ENCODE data around the gene MYBBP1A.

Gene MYBBP1A

DNA sequence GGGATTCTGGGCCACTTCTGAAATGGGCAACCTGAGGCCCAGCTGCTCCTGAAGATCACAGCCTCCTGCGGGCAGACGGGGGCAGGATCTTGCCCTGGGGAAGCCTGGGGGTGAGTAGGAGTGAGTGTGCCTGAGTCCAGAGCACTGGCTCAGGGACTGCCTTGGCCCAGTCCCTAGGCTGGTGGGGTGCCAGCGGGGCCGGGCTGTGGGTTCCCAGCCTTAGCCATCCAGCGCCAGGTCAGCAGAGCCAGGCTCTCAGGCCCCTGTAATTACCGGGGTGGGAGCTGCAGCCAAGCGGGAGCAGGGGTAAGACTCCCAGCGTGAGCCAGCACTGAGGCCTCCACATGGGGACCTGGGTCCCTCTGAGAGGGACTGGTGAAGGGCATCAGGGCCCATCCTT, 48.3 kb downstream of the MYBBP1A start:
- Histone ChIP-seq H3K4me3 (ENCODE audit: low read length) (no peak overlapping the region), H4K20me1 (ENCODE audit: insufficient read depth, low read length) (no peaks in the 10 kb centered on the region), H3K27me3 (replicated peaks; ENCODE audit: insufficient read depth, low read length) (no peaks in the 10 kb centered on the region; the same call in 1 of the 2 replicates), H2AFZ (ENCODE audit: low read length) (no peak overlapping the region), H3K36me3 (replicated peaks; ENCODE audit: insufficient read depth, low read length) (no peaks in the 10 kb centered on the region), H3K9me2 (replicated peaks; ENCODE audit: insufficient read depth, low read length) (no peaks in the 10 kb centered on the region), H3K9me3 (replicated peaks; ENCODE audit: insufficient read depth, low read length) (no peaks in the 10 kb centered on the region), H3K4me2 (ENCODE audit: low read depth, low read length) (no peak overlapping the region), H3K4me1 (ENCODE audit: low read length) (peaks cover 24% of the 10 kb centered on the region), H3K79me2 (ENCODE audit: low read length) (0 out of 2 replicates have a peak, but pooled peaks cover 5% of the 10 kb centered on the region), H3F3A (ENCODE audit: insufficient read depth, low read length) (peaks cover 7% of the 10 kb centered on the region; the same call in 1 of the 2 replicates), H3K9ac (ENCODE audit: low read length) (no peak overlapping the region), H3K27ac (ENCODE audit: low read length) (no peak overlapping the region)
- no peak for DNase-seq
- TF ChIP-seq, protein P1, sequence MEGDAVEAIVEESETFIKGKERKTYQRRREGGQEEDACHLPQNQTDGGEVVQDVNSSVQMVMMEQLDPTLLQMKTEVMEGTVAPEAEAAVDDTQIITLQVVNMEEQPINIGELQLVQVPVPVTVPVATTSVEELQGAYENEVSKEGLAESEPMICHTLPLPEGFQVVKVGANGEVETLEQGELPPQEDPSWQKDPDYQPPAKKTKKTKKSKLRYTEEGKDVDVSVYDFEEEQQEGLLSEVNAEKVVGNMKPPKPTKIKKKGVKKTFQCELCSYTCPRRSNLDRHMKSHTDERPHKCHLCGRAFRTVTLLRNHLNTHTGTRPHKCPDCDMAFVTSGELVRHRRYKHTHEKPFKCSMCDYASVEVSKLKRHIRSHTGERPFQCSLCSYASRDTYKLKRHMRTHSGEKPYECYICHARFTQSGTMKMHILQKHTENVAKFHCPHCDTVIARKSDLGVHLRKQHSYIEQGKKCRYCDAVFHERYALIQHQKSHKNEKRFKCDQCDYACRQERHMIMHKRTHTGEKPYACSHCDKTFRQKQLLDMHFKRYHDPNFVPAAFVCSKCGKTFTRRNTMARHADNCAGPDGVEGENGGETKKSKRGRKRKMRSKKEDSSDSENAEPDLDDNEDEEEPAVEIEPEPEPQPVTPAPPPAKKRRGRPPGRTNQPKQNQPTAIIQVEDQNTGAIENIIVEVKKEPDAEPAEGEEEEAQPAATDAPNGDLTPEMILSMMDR (IDR thresholded peaks at IDR 0.05; ENCODE audit: low read length) = no peak
- TF ChIP-seq EZH2phosphoT487 (IDR thresholded peaks at IDR 0.05; ENCODE audit: low read length) (no peak), EZH2 (optimal IDR thresholded peaks at IDR 0.05; ENCODE audit: low read depth, low read length) (no peak)

DNA sequence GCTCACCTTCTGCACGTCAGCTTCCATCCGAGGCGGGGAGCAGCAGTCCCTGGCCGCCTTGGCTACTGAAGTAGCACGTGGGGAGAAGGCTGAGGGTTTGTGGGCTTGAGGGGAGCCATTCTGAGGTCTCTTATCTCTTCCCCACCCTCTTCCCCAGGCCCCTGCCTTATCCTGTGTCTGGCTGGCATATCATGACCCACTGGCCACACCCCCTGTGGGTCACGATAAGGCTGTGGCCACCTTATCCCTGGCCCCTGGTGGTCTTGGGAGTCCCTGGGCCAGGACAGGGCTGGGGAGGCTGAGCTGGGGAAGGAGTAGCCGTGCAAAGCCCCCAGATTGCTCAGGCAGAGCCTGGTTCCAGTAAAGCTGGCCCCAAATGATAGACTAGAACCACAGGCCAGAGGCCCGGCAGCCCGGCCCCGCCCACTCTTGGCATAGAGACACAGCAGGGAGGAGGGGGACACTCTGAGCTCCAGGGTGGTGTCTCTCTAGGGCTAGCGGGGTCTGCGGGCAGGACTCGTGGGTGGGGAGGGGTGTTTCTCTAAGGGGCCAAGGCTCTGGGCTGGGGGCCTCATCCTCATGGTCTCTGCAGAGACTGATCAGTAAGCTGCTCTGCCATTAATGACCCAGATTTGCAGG, 48.9 kb downstream of the MYBBP1A start:
- Histone ChIP-seq H3K4me3 (ENCODE audit: low read length) (no peak overlapping the region), H3F3A (ENCODE audit: insufficient read depth, low read length) (peaks cover 7% of the 10 kb centered on the region; the same call in 1 of the 2 replicates), H2AFZ (ENCODE audit: low read length) (no peak overlapping the region), H3K9me2 (replicated peaks; ENCODE audit: insufficient read depth, low read length) (no peaks in the 10 kb centered on the region), H3K27ac (ENCODE audit: low read length) (no peak overlapping the region), H3K9me3 (replicated peaks; ENCODE audit: insufficient read depth, low read length) (no peaks in the 10 kb centered on the region), H3K4me1 (ENCODE audit: low read length) (peaks cover 24% of the 10 kb centered on the region), H3K9ac (ENCODE audit: low read length) (no peak overlapping the region), H3K27me3 (replicated peaks; ENCODE audit: insufficient read depth, low read length) (no peaks in the 10 kb centered on the region; the same call in 1 of the 2 replicates), H3K36me3 (replicated peaks; ENCODE audit: insufficient read depth, low read length) (no peaks in the 10 kb centered on the region), H3K4me2 (ENCODE audit: low read depth, low read length) (no peak overlapping the region), H3K79me2 (ENCODE audit: low read length) (0 out of 2 replicates have a peak, but pooled peaks cover 5% of the 10 kb centered on the region), H4K20me1 (ENCODE audit: insufficient read depth, low read length) (no peaks in the 10 kb centered on the region)
- no peak for DNase-seq
- TF ChIP-seq, protein P1 (IDR thresholded peaks at IDR 0.05; ENCODE audit: low read length) = no peak
- TF ChIP-seq EZH2phosphoT487 (IDR thresholded peaks at IDR 0.05; ENCODE audit: low read length) = no peak
- TF ChIP-seq EZH2 (optimal IDR thresholded peaks at IDR 0.05; ENCODE audit: low read depth, low read length) = no peak

GRCh38 chr17:4505187-4505586, 50.0 kb downstream of the MYBBP1A start:
- Histone ChIP-seq H3K79me2 (ENCODE audit: low read length) (peaks cover 15% of the 10 kb centered on the region), H3K4me2 (ENCODE audit: low read depth, low read length) (no peak overlapping the region), H3K27ac (ENCODE audit: low read length) (peak overlapping the region; percentile 57; the same call in 1 of the 2 replicates), H3K4me1 (ENCODE audit: low read length) (peaks cover 25% of the 10 kb centered on the region), H3K27me3 (replicated peaks; ENCODE audit: insufficient read depth, low read length) (peaks cover 10% of the 10 kb centered on the region), H2AFZ (ENCODE audit: low read length) (no peak overlapping the region), H3K9me3 (replicated peaks; ENCODE audit: insufficient read depth, low read length) (no peaks in the 10 kb centered on the region), H3K36me3 (replicated peaks; ENCODE audit: insufficient read depth, low read length) (no peaks in the 10 kb centered on the region), H3F3A (ENCODE audit: insufficient read depth, low read length) (peaks cover 7% of the 10 kb centered on the region; the same call in 1 of the 2 replicates), H3K4me3 (ENCODE audit: low read length) (no peak overlapping the region), H4K20me1 (ENCODE audit: insufficient read depth, low read length) (no peaks in the 10 kb centered on the region), H3K9me2 (replicated peaks; ENCODE audit: insufficient read depth, low read length) (no peaks in the 10 kb centered on the region), H3K9ac (ENCODE audit: low read length) (no peak overlapping the region)
- no peak for DNase-seq
- no peak for TF ChIP-seq EZH2phosphoT487 (IDR thresholded peaks at IDR 0.05; ENCODE audit: low read length)

DNA sequence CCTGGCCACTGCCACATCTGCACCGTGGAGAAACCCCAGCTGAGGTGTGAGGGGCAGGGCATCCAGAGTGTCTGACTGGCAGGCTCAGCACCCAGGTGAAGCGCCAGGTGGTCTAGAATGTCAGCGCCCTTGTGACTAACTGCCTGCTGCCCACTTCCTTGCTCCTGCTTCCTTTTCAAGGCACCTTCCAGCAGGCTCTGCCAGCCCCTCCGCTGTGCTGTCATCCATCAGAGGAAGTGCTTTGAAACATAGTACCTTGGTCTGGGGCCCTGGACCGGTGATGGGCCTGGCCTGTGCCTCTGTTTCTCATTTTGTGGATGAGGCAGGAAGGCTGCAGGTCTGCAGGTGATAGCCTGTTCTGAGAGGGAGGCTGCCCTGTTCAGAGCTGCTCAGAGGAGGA, 51.0 kb downstream of the MYBBP1A start:
- Histone ChIP-seq H3K9ac (ENCODE audit: low read length) (no peak overlapping the region), H3K79me2 (ENCODE audit: low read length) (peaks cover 18% of the 10 kb centered on the region), H3F3A (ENCODE audit: insufficient read depth, low read length) (peaks cover 7% of the 10 kb centered on the region; the same call in 1 of the 2 replicates), H2AFZ (ENCODE audit: low read length) (peak overlapping the region; percentile 55; the same call in 1 of the 2 replicates), H3K4me1 (ENCODE audit: low read length) (peaks cover 27% of the 10 kb centered on the region), H3K36me3 (replicated peaks; ENCODE audit: insufficient read depth, low read length) (no peaks in the 10 kb centered on the region), H4K20me1 (ENCODE audit: insufficient read depth, low read length) (no peaks in the 10 kb centered on the region), H3K4me3 (ENCODE audit: low read length) (no peak overlapping the region), H3K9me2 (replicated peaks; ENCODE audit: insufficient read depth, low read length) (no peaks in the 10 kb centered on the region), H3K27me3 (replicated peaks; ENCODE audit: insufficient read depth, low read length) (peaks cover 20% of the 10 kb centered on the region), H3K9me3 (replicated peaks; ENCODE audit: insufficient read depth, low read length) (no peaks in the 10 kb centered on the region), H3K4me2 (ENCODE audit: low read depth, low read length) (peak overlapping the region; percentile 25), H3K27ac (ENCODE audit: low read length) (peak overlapping the region; percentile 57)
- DNase-seq = peak; percentile 41
- no peak for TF ChIP-seq EZH2phosphoT487 (IDR thresholded peaks at IDR 0.05; ENCODE audit: low read length)
- no peak for TF ChIP-seq EZH2 (optimal IDR thresholded peaks at IDR 0.05; ENCODE audit: low read depth, low read length)
- TF ChIP-seq, protein P1 (IDR thresholded peaks at IDR 0.05; ENCODE audit: low read length) = no peak

All from MM.1S (cell line).